GM12878 (cell line): ENCODE data around the gene CACNA1G. TPM values are rescaled to one million over a fixed set of nuclear protein-coding genes. Genes with fewer than 3 reads are reported as not detected.

Experiments used
- ASH2L ChIP-seq: fragments of 300-600, 200-600 bp; sonication (generic); IDR thresholded peaks from 2 replicates; pipeline ENCODE4 v1.6.1; 2017; ENCODE audit warnings: low read depth, mild to moderate bottlenecking, borderline replicate concordance
- BACH1 ChIP-seq: fragments of 450-650 bp; IDR thresholded peaks from 2 replicates; pipeline ENCODE4 v1.6.1; 2017; ENCODE audit warnings: mild to moderate bottlenecking, borderline replicate concordance
- CBX5 ChIP-seq: sonication (generic); IDR thresholded peaks from 2 replicates; pipeline ENCODE4 v1.6.1; 2016; ENCODE audit warnings: low read depth, moderate library complexity, mild to moderate bottlenecking, inconsistent platforms
- CHD2 ChIP-seq: IDR thresholded peaks from 2 replicates; pipeline ENCODE4 v1.6.1; 2011; ENCODE audit warnings: low read depth, low read length, improper control_type of control experiment, borderline replicate concordance
- DPF2 ChIP-seq: fragments of 450-650 bp; IDR thresholded peaks from 2 replicates; pipeline ENCODE4 v1.6.1; 2017; ENCODE audit warnings: mild to moderate bottlenecking
- EGR1 ChIP-seq, 2 experiments: IDR thresholded peaks; 1 replicate in 1 of 2; 2 replicates in 1 of 2; pipeline ENCODE4 v1.6.1; 2011 to 2012; ENCODE audit warnings: low read depth in 2 of 2, low read length in 2 of 2, borderline replicate concordance in 1 of 2, mild to moderate bottlenecking in 1 of 2, moderate library complexity in 1 of 2
- EP300 ChIP-seq, 2 experiments: fragments of 150-350 bp in 1 of 2; IDR thresholded peaks; 2 replicates each; pipeline ENCODE4 v1.6.1; 2011 to 2012; ENCODE audit warnings: low read depth in 2 of 2, low read length in 2 of 2, borderline replicate concordance in 1 of 2, improper control_type of control experiment in 1 of 2, inconsistent platforms in 1 of 2; ENCODE audit not compliant: control insufficient read depth in 1 of 2
- HCFC1 ChIP-seq: fragments of 150-350 bp; IDR thresholded peaks from 2 replicates; pipeline ENCODE4 v1.6.1; 2014; ENCODE audit warnings: low read length
- HDAC2 ChIP-seq: fragments of 200-600 bp; sonication (generic); IDR thresholded peaks from 2 replicates; pipeline ENCODE4 v1.6.1; 2017
- HSF1 ChIP-seq: fragments of 150-350 bp; IDR thresholded peaks from 2 replicates; pipeline ENCODE4 v1.6.1; 2014; ENCODE audit warnings: mild to moderate bottlenecking, low read depth, low read length
- IRF5 ChIP-seq: fragments of 450-650 bp; IDR thresholded peaks from 2 replicates; pipeline ENCODE4 v1.6.1; 2017; ENCODE audit warnings: borderline replicate concordance
- POLR2AphosphoS5 ChIP-seq: IDR thresholded peaks from 2 replicates; pipeline ENCODE4 v1.6.1; 2011; ENCODE audit warnings: mild to moderate bottlenecking, low read length, inconsistent platforms
- POU2F2 ChIP-seq: IDR thresholded peaks from 3 replicates; pipeline ENCODE4 v1.6.1; 2011; ENCODE audit warnings: low read depth, mild to moderate bottlenecking, low read length, borderline replicate concordance
- RAD51 ChIP-seq: fragments of 450-650 bp; IDR thresholded peaks from 2 replicates; pipeline ENCODE4 v1.6.1; 2016; ENCODE audit warnings: moderate library complexity, mild to moderate bottlenecking, inconsistent platforms
- SUPT20H ChIP-seq: IDR thresholded peaks from 2 replicates; pipeline ENCODE4 v1.6.1; 2011; ENCODE audit warnings: low read depth, mild to moderate bottlenecking, low read length, moderate library complexity, borderline replicate concordance; ENCODE audit not compliant: control insufficient read depth
- TAF1 ChIP-seq: IDR thresholded peaks from 2 replicates; pipeline ENCODE4 v1.6.1; 2011; ENCODE audit warnings: mild to moderate bottlenecking, low read depth, low read length, borderline replicate concordance
- TBL1XR1 ChIP-seq: IDR thresholded peaks from 2 replicates; pipeline ENCODE4 v1.6.1; 2012; ENCODE audit warnings: low read depth, low read length, improper control_type of control experiment
- TCF12 ChIP-seq: IDR thresholded peaks from 2 replicates; pipeline ENCODE4 v1.6.1; 2011; ENCODE audit warnings: low read depth, mild to moderate bottlenecking, low read length
- TCF7 ChIP-seq: IDR thresholded peaks from 2 replicates; pipeline ENCODE4 v1.6.1; 2014; ENCODE audit warnings: antibody characterized with exemption, borderline replicate concordance
- ZNF274 ChIP-seq: IDR thresholded peaks from one replicate; pipeline ENCODE4 v1.8.0; 2011; ENCODE audit not compliant: insufficient read length, insufficient read depth
- ZNF384 ChIP-seq: IDR thresholded peaks from 2 replicates; pipeline ENCODE4 v1.6.1; 2012; ENCODE audit warnings: low read depth, mild to moderate bottlenecking, low read length, improper control_type of control experiment, borderline replicate concordance
- ZNF622 ChIP-seq: fragments of 450-650 bp; IDR thresholded peaks from 2 replicates; pipeline ENCODE4 v1.6.1; 2017; ENCODE audit warnings: mild to moderate bottlenecking, inconsistent platforms
- polyA plus RNA-seq, 11 experiments: library from polyadenylated mRNA; depleted of rRNA in 4 of 11; unstranded in 6 of 11; stranded (reverse) in 5 of 11; fragments of >200 nt; fragmentation: Nextera tagmentation in 4 of 11; fragmentation: Illumina TruSeq in 1 of 11; extraction: Ambion mirVana in 4 of 11; extraction: Trizol in 1 of 11; gene quantifications; 1 replicate in 1 of 11; 2 replicates in 10 of 11; pipeline versions ENCODE4 v1.2.1 to v1.2.3, GENCODE V29; 2011 to 2016; ENCODE audit warnings: inconsistent platforms in 2 of 11, missing spikeins in 2 of 11, low read depth in 1 of 11
- total RNA-seq, 4 experiments: library from RNA; depleted of rRNA in 3 of 4; stranded (reverse); fragments of >200 nt in 3 of 4; fragmentation: Illumina TruSeq in 1 of 4; extraction: Trizol in 1 of 4; gene quantifications; 2 replicates each; pipeline versions ENCODE4 v1.2.1 to v1.2.3, GENCODE V29; 2013 to 2021
- TF ChIP-seq, protein P1 (sequence below), 3 experiments: IDR thresholded peaks in 2 of 3; conservative IDR thresholded peaks in 1 of 3; 2 replicates each; pipeline ENCODE4 v1.5.1; 2011; ENCODE audit warnings: low read depth in 3 of 3, low read length in 3 of 3, mild to moderate bottlenecking in 3 of 3, control low read depth in 2 of 3, moderate library complexity in 2 of 3, inconsistent platforms in 1 of 3, mixed read lengths in 1 of 3; ENCODE audit not compliant: control insufficient read depth in 2 of 3, insufficient read depth in 1 of 3; ENCODE audit errors: extremely low read depth in 1 of 3
- TF ChIP-seq, protein P2 (sequence below): fragments of 450-650 bp; IDR thresholded peaks from 2 replicates; pipeline ENCODE4 v1.6.1; 2016; ENCODE audit warnings: mild to moderate bottlenecking

CACNA1G gene
- total and polyA plus RNA-seq, 10 of the 15 experiments (the other 5 are each of a cell fraction or from before 2014, with no cell fraction given), result 0.03 to 0.15 TPM; not detected in 8

- peak; percentile 58; the same call in 1 of the 2 replicates for TF ChIP-seq BACH1
- no peak for TF ChIP-seq CHD2
- TF ChIP-seq, protein P1, sequence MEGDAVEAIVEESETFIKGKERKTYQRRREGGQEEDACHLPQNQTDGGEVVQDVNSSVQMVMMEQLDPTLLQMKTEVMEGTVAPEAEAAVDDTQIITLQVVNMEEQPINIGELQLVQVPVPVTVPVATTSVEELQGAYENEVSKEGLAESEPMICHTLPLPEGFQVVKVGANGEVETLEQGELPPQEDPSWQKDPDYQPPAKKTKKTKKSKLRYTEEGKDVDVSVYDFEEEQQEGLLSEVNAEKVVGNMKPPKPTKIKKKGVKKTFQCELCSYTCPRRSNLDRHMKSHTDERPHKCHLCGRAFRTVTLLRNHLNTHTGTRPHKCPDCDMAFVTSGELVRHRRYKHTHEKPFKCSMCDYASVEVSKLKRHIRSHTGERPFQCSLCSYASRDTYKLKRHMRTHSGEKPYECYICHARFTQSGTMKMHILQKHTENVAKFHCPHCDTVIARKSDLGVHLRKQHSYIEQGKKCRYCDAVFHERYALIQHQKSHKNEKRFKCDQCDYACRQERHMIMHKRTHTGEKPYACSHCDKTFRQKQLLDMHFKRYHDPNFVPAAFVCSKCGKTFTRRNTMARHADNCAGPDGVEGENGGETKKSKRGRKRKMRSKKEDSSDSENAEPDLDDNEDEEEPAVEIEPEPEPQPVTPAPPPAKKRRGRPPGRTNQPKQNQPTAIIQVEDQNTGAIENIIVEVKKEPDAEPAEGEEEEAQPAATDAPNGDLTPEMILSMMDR (IDR thresholded peaks at IDR 0.05 in 2 of 3, conservative IDR thresholded peaks at IDR 0.05 in 1 of 3; ENCODE audit: control insufficient read depth in 2 of 3, extremely low read depth in 1 of 3, insufficient read depth in 1 of 3, low read depth in 3 of 3, low read length in 3 of 3), result peak; percentile 18 to 39 (median 26); a peak in 3 of 6 replicates
- peak; percentile 88 for TF ChIP-seq DPF2
- TF ChIP-seq ZNF622, result no peak
- no peak for TF ChIP-seq EP300 (IDR thresholded peaks at IDR 0.05; ENCODE audit: borderline replicate concordance in 1 of 2, control insufficient read depth in 1 of 2, low read depth in 2 of 2, low read length in 2 of 2)
- TF ChIP-seq ZNF274, result no peak
- TF ChIP-seq HDAC2, result no peak
- TF ChIP-seq, protein P2, sequence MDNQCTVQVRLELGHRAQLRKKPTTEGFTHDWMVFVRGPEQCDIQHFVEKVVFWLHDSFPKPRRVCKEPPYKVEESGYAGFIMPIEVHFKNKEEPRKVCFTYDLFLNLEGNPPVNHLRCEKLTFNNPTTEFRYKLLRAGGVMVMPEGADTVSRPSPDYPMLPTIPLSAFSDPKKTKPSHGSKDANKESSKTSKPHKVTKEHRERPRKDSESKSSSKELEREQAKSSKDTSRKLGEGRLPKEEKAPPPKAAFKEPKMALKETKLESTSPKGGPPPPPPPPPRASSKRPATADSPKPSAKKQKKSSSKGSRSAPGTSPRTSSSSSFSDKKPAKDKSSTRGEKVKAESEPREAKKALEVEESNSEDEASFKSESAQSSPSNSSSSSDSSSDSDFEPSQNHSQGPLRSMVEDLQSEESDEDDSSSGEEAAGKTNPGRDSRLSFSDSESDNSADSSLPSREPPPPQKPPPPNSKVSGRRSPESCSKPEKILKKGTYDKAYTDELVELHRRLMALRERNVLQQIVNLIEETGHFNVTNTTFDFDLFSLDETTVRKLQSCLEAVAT, result no peak
- no peak for TF ChIP-seq HSF1
- TF ChIP-seq ASH2L, result no peak
- no peak for TF ChIP-seq ZNF384
- no peak for TF ChIP-seq RAD51
- peak; percentile 42; the same call in 1 of the 2 replicates for TF ChIP-seq TCF12
- no peak for TF ChIP-seq TBL1XR1
- no peak for TF ChIP-seq TCF7
- TF ChIP-seq POLR2AphosphoS5, result no peak
- TF ChIP-seq IRF5, result no peak
- no peak for TF ChIP-seq POU2F2
- TF ChIP-seq CBX5, result no peak
- TF ChIP-seq EGR1 (IDR thresholded peaks at IDR 0.05; ENCODE audit: borderline replicate concordance in 1 of 2, low read depth in 2 of 2, low read length in 2 of 2), result peak; percentile 59 to 100
- no peak for TF ChIP-seq SUPT20H
- TF ChIP-seq HCFC1, result no peak
- no peak for TF ChIP-seq TAF1
Measured at GRCh38 chr17:50541716-50542688, 18.5 kb upstream of the CACNA1G start (continued).
